Measurements from ENCODE around the gene ZBTB37.

GRCh38 chr1:173857363-173857917, 10.7 kb upstream of the ZBTB37 start:
- TF ChIP-seq CTCF (IDR thresholded peaks at IDR 0.05) (no peak), POLR2A (IDR thresholded peaks at IDR 0.05) (no peak), EP300 (IDR thresholded peaks at IDR 0.05) (no peak), POLR2AphosphoS5 (IDR thresholded peaks at IDR 0.05) (no peak)
